H1 (cell line): ENCODE data around the gene CMIP. TPM values are rescaled to one million over a fixed set of nuclear protein-coding genes. Genes with fewer than 3 reads are reported as not detected.

Experiments
- HDAC2 ChIP-seq, 2 experiments: fragments of 300-600 bp in 1 of 2; sonication (generic) in 1 of 2; IDR thresholded peaks; 2 replicates each; pipeline ENCODE4 v1.6.1; 2011 to 2012; ENCODE audit warnings: low read depth in 2 of 2, low read length in 2 of 2, mild to moderate bottlenecking in 2 of 2, moderate library complexity in 2 of 2, borderline replicate concordance in 1 of 2, inconsistent platforms in 1 of 2
- KDM4A ChIP-seq: IDR thresholded peaks from one replicate; pipeline ENCODE4 v1.7.1; 2012; ENCODE audit warnings: low read depth, mild to moderate bottlenecking, moderate library complexity, low read length, inconsistent platforms; ENCODE audit not compliant: severe bottlenecking
- RNF2 ChIP-seq: fragments of 200-900, 300-1000 bp; sonication (generic); IDR thresholded peaks from 2 replicates; pipeline ENCODE4 v1.7.1; 2016; ENCODE audit warnings: borderline replicate concordance, low read depth, mild to moderate bottlenecking, antibody characterized with exemption, low read length; ENCODE audit not compliant: poor library complexity, severe bottlenecking; ENCODE audit errors: missing control alignments
- SRF ChIP-seq: IDR thresholded peaks from 2 replicates; pipeline ENCODE4 v1.6.1; 2011; ENCODE audit warnings: mild to moderate bottlenecking, low read depth, low read length, moderate library complexity
- polyA plus RNA-seq, 7 experiments: library from polyadenylated mRNA; depleted of rRNA in 3 of 7; stranded (reverse) in 5 of 7; unstranded in 2 of 7; fragments of >200 nt in 5 of 7; fragments of 200-250 nt in 2 of 7; gene quantifications; 1 replicate in 5 of 7; 2 replicates in 1 of 7; 4 replicates in 1 of 7; pipeline versions ENCODE4 v1.2.1 to v1.2.3, GENCODE V29; 2011 to 2013; ENCODE audit warnings: missing spikeins in 2 of 7, mixed read lengths in 2 of 7
- total RNA-seq: library from RNA; stranded (reverse); fragmentation: NEBNext Ultra II Directional; extraction: Animal tissue kit (Norgen Biotek cat#: 25700); gene quantifications from 2 replicates; pipeline ENCODE4 v1.2.1, GENCODE V29; 2021
- TF ChIP-seq, protein P1 (sequence below): IDR thresholded peaks from 2 replicates; pipeline ENCODE4 v1.6.1; 2011; ENCODE audit warnings: low read depth, mild to moderate bottlenecking, low read length; ENCODE audit not compliant: insufficient read depth

CMIP gene
- total and polyA plus RNA-seq, 2 of the 8 experiments (the other 6 are each of a cell fraction or from before 2014, with no cell fraction given): 7.9 to 53.2 TPM

DNA sequence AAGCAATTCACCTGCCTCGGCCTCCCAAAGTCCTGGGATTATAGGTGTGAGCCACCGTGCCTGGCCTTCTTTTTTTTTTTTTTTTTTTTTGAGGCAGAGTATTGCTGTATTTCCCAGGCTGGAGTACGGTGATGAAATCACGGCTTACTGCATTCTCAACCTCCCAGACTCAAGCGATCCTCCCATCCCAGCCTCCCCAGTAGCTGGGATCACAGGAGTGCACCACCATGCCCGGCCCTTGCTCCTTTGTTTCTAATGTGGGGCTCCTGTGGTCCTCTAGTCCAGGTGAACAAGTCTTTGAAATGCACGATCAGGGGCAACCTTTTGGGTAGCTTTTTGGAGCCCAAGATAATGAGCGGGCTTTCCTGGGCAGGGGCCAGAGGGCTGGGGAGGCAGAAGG is 23.2 kb downstream of the CMIP start (continued):
- TF ChIP-seq HDAC2 (IDR thresholded peaks at IDR 0.05; ENCODE audit: borderline replicate concordance in 1 of 2, low read depth in 2 of 2, low read length in 2 of 2) (no peak), KDM4A (no peak), SRF (no peak), RNF2 (no peak)
- TF ChIP-seq, protein P1, sequence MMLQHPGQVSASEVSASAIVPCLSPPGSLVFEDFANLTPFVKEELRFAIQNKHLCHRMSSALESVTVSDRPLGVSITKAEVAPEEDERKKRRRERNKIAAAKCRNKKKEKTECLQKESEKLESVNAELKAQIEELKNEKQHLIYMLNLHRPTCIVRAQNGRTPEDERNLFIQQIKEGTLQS: no peak
